SK-N-SH (cell line): ENCODE data around the gene ARHGAP6. TPM values are rescaled to one million over a fixed set of nuclear protein-coding genes. Genes with fewer than 3 reads are reported as not detected.

Experiments used
- CTCF ChIA-PET: fragments of 300-600, 350-600 bp; formaldehyde crosslinking; extraction: SDS; loops from one replicate; lab custom pipeline; 2021; lab: Yijun Ruan, JAX
- POLR2A ChIA-PET: fragments of 350-600 bp; sonication (Branson Sonifier 250); formaldehyde crosslinking; extraction: SDS; loops from one replicate; lab custom pipeline; 2020; ENCODE audit warnings: antibody characterized with exemption, inconsistent platforms; lab: Yijun Ruan, JAX
- DNase-seq: peaks from one replicate; pipeline ENCODE4 v3.0.0; 2012
- H2AFZ ChIP-seq: fragments of 200-600 bp; sonication (generic); 2 replicates; pipeline ENCODE4 v1.8.1; 2016; ENCODE audit warnings: antibody characterized with exemption, mild to moderate bottlenecking, low read depth
- H3F3A ChIP-seq: fragments of 200-600 bp; sonication (generic); replicated peaks from 2 replicates; pipeline ENCODE3; 2016; ENCODE audit warnings: antibody characterized with exemption, mild to moderate bottlenecking; ENCODE audit not compliant: insufficient read depth
- H3K27ac ChIP-seq, 2 experiments: fragments of 200-500 bp in 1 of 2; fragments of 200-600 bp in 1 of 2; sonication (Bioruptor generic) in 1 of 2; sonication (generic), shearing (Covaris generic) in 1 of 2; 2 replicates each; pipeline versions ENCODE4 v1.5.1 to v1.6.1; 2014 to 2016; ENCODE audit warnings: low read depth in 2 of 2, inconsistent platforms in 1 of 2, low read length in 1 of 2, mild to moderate bottlenecking in 1 of 2, mixed read lengths in 1 of 2
- H3K27me3 ChIP-seq: fragments of 200-600 bp; sonication (generic), shearing (Covaris generic); 2 replicates; pipeline ENCODE4 v1.6.1; 2016; ENCODE audit warnings: mixed run types; ENCODE audit not compliant: insufficient read depth
- H3K36me3 ChIP-seq, 2 experiments: fragments of 200-500 bp in 1 of 2; fragments of 200-600 bp in 1 of 2; sonication (Bioruptor generic) in 1 of 2; sonication (generic) in 1 of 2; replicated peaks in 1 of 2; 2 replicates each; pipeline versions ENCODE3 to v1.5.1; 2014 to 2016; ENCODE audit warnings: low read length in 1 of 2, mild to moderate bottlenecking in 1 of 2; ENCODE audit not compliant: insufficient read depth in 2 of 2, control insufficient read depth in 1 of 2
- H3K4me1 ChIP-seq, 2 experiments: fragments of 200-500 bp in 1 of 2; fragments of 200-600 bp in 1 of 2; sonication (Bioruptor generic) in 1 of 2; sonication (generic), shearing (Covaris generic) in 1 of 2; 2 replicates each; pipeline versions ENCODE4 v1.5.1 to v1.6.1; 2014 to 2016; ENCODE audit warnings: low read depth in 1 of 2, low read length in 1 of 2, mixed run types in 1 of 2; ENCODE audit not compliant: insufficient read depth in 2 of 2, control insufficient read depth in 1 of 2
- H3K4me2 ChIP-seq: fragments of 200-600 bp; sonication (generic), shearing (Covaris generic); 2 replicates; pipeline ENCODE4 v1.6.1; 2017; ENCODE audit warnings: mixed run types
- H3K4me3 ChIP-seq, 2 experiments: fragments of 200-500 bp in 1 of 2; fragments of 200-600 bp in 1 of 2; sonication (Bioruptor generic) in 1 of 2; sonication (generic), shearing (Covaris generic) in 1 of 2; 2 replicates each; pipeline versions ENCODE4 v1.5.1 to v1.8.1; 2014 to 2016; ENCODE audit warnings: low read depth in 2 of 2, inconsistent platforms in 1 of 2, low read length in 1 of 2, mild to moderate bottlenecking in 1 of 2, mixed read lengths in 1 of 2, moderate library complexity in 1 of 2
- H3K79me2 ChIP-seq: fragments of 200-600 bp; sonication (generic); 2 replicates; pipeline ENCODE4 v1.8.1; 2017; ENCODE audit warnings: mild to moderate bottlenecking; ENCODE audit not compliant: insufficient read depth
- H3K9ac ChIP-seq: fragments of 200-600 bp; sonication (generic); 2 replicates; pipeline ENCODE4 v1.6.1; 2017; ENCODE audit warnings: mixed run types
- H3K9me2 ChIP-seq: fragments of 200-600 bp; sonication (generic); 2 replicates; pipeline ENCODE4 v1.6.1; 2017; ENCODE audit warnings: mixed run types
- H3K9me3 ChIP-seq: fragments of 200-600 bp; sonication (generic); 2 replicates; pipeline ENCODE4 v1.6.1; 2017; ENCODE audit warnings: mixed run types, mild to moderate bottlenecking, moderate library complexity
- H4K20me1 ChIP-seq: fragments of 200-600 bp; sonication (generic); 2 replicates; pipeline ENCODE4 v1.6.1; 2017; ENCODE audit warnings: mild to moderate bottlenecking, mixed run types; ENCODE audit not compliant: insufficient read depth
- ELF1 ChIP-seq: IDR thresholded peaks from 2 replicates; pipeline ENCODE4 v1.4.0; 2012
- EP300 ChIP-seq, 2 experiments: IDR thresholded peaks; 2 replicates each; pipeline versions ENCODE4 v1.4.0 to v1.6.1; 2012; ENCODE audit warnings: borderline replicate concordance in 1 of 2, low read depth in 1 of 2, low read length in 1 of 2
- EZH2phosphoT487 ChIP-seq: fragments of 200-600 bp; sonication (generic); IDR thresholded peaks from 2 replicates; pipeline ENCODE4 v1.6.1; 2017; ENCODE audit warnings: low read depth, mixed run types, mild to moderate bottlenecking, antibody characterized with exemption, moderate library complexity, borderline replicate concordance
- FOXM1 ChIP-seq: IDR thresholded peaks from 2 replicates; pipeline ENCODE4 v1.4.0; 2012; ENCODE audit warnings: low read depth, mild to moderate bottlenecking
- GABPA ChIP-seq: IDR thresholded peaks from 2 replicates; pipeline ENCODE4 v1.4.0; 2012; ENCODE audit warnings: low read depth, mild to moderate bottlenecking
- GATA2 ChIP-seq: sonication (generic); formaldehyde crosslinking; IDR thresholded peaks from 2 replicates; pipeline ENCODE4 v1.5.0; 2020; ENCODE audit warnings: mild to moderate bottlenecking, missing genetic modification reagents
- IRF3 ChIP-seq: fragments of 150-350 bp; IDR thresholded peaks from 2 replicates; pipeline ENCODE4 v1.6.1; 2016; ENCODE audit warnings: mild to moderate bottlenecking, low read depth, low read length
- MEF2A ChIP-seq: IDR thresholded peaks from 2 replicates; pipeline ENCODE4 v1.4.0; 2012; ENCODE audit warnings: low read depth, borderline replicate concordance
- MXI1 ChIP-seq: IDR thresholded peaks from 2 replicates; pipeline ENCODE4 v1.6.1; 2012; ENCODE audit warnings: mild to moderate bottlenecking, low read depth, low read length, improper control_type of control experiment
- NFIC ChIP-seq: IDR thresholded peaks from 2 replicates; pipeline ENCODE4 v1.4.0; 2012; ENCODE audit warnings: borderline replicate concordance
- PBX3 ChIP-seq: IDR thresholded peaks from 2 replicates; pipeline ENCODE4; 2012
- POLR2AphosphoS5 ChIP-seq: IDR thresholded peaks from 2 replicates; pipeline ENCODE4 v1.6.1; 2012; ENCODE audit warnings: low read depth, low read length
- RXRA ChIP-seq: IDR thresholded peaks from 2 replicates; pipeline ENCODE4 v1.4.0; 2012; ENCODE audit warnings: low read depth, mild to moderate bottlenecking, borderline replicate concordance
- SIN3A ChIP-seq: IDR thresholded peaks from 2 replicates; pipeline ENCODE4 v1.6.1; 2012; ENCODE audit warnings: low read depth, mild to moderate bottlenecking, low read length, moderate library complexity, borderline replicate concordance
- TAF1 ChIP-seq: IDR thresholded peaks from 2 replicates; pipeline ENCODE4 v1.6.1; 2012; ENCODE audit warnings: low read depth, mild to moderate bottlenecking, low read length, moderate library complexity, borderline replicate concordance
- TCF12 ChIP-seq: IDR thresholded peaks from 2 replicates; pipeline ENCODE4 v1.4.0; 2012
- TEAD4 ChIP-seq: IDR thresholded peaks from 2 replicates; pipeline ENCODE4 v1.4.0; 2012; ENCODE audit warnings: mild to moderate bottlenecking, borderline replicate concordance; ENCODE audit not compliant: insufficient read depth
- YY1 ChIP-seq: IDR thresholded peaks from 2 replicates; pipeline ENCODE4 v1.4.0; 2012; ENCODE audit warnings: low read depth, mild to moderate bottlenecking
- ZBTB33 ChIP-seq: IDR thresholded peaks from 2 replicates; pipeline ENCODE4 v1.4.0; 2012; ENCODE audit warnings: low read depth, borderline replicate concordance
- WGBS: methylation state at CpG from one replicate; pipeline ENCODE4 v1.1.6; 2017; ENCODE audit warnings: low lambda C conversion rate; 5-methylcytosine and 5-hydroxymethylcytosine counted together
- polyA plus RNA-seq, 3 experiments: library from polyadenylated mRNA; depleted of rRNA; stranded (reverse); fragments of >200 nt; gene quantifications; 2 replicates each; pipeline ENCODE4 v1.2.3, GENCODE V29; 2012

ARHGAP6 gene
- polyA plus RNA-seq, 1 of the 3 experiments (the other 2 are of a cell fraction): 0.16 TPM

- H2AFZ ChIP-seq: no peak overlapping the region
- H3K9me2 ChIP-seq: no peaks in the 10 kb centered on the region
- no peaks in the 10 kb centered on the region for H3K9me3 ChIP-seq
- POLR2A ChIA-PET: no interaction called here
- H3K4me1 ChIP-seq: no peaks in the 10 kb centered on the region
- no peaks in the 10 kb centered on the region for H3K36me3 ChIP-seq
- no peak overlapping the region for H3K27ac ChIP-seq
- no peak overlapping the region for H3K4me2 ChIP-seq
- H3K27me3 ChIP-seq: no peaks in the 10 kb centered on the region
- H4K20me1 ChIP-seq: no peaks in the 10 kb centered on the region
- 30% methylated on average over 2 of the region's 2 CpGs for WGBS
- H3K9ac ChIP-seq: no peak overlapping the region
- no peaks in the 10 kb centered on the region for H3K79me2 ChIP-seq
- peaks cover 9% of the 10 kb centered on the region for H3F3A ChIP-seq
- no peak for TF ChIP-seq YY1
- TF ChIP-seq GATA2 (CRISPR knock-in tag): no peak
- TF ChIP-seq TEAD4: no peak
- no peak for TF ChIP-seq ELF1
- no peak for TF ChIP-seq POLR2AphosphoS5
- no peak for TF ChIP-seq ZBTB33
- no peak for TF ChIP-seq PBX3
- no peak for TF ChIP-seq IRF3
- no peak for TF ChIP-seq SIN3A
- CTCF ChIA-PET: no interaction called here
- no peak for DNase-seq
- H3K4me3 ChIP-seq: no peak overlapping the region
These were observed 193.3 kb downstream of the ARHGAP6 start for GRCh38 chrX:11472381-11472780.

- DNase-seq: no peak
- no peak for TF ChIP-seq RXRA
- peak in 1 of 2 experiments; percentile 27; a peak in 1 of 4 replicates for TF ChIP-seq EP300 (IDR thresholded peaks at IDR 0.05; ENCODE audit: borderline replicate concordance in 1 of 2, low read depth in 1 of 2, low read length in 1 of 2)
- no peak for TF ChIP-seq EZH2phosphoT487
- no peak for TF ChIP-seq TAF1
- no peak for TF ChIP-seq GATA2 (CRISPR knock-in tag)
- TF ChIP-seq TCF12: peak; percentile 24; the same call in 1 of the 2 replicates
- TF ChIP-seq PBX3: 0 out of 2 replicates have a peak, but pooled peaks have one; percentile 10
- TF ChIP-seq NFIC: peak; percentile 78
- TF ChIP-seq MXI1: no peak
- TF ChIP-seq MEF2A: no peak
- no peak for TF ChIP-seq FOXM1
- no peak for TF ChIP-seq GABPA
- TF ChIP-seq IRF3: no peak
- TF ChIP-seq, all 33 proteins: peak for 4
- H3K27ac ChIP-seq: peak overlapping the region in 1 of 2 experiments; percentile 59; a peak in 2 of 4 replicates
- H4K20me1 ChIP-seq: no peaks in the 10 kb centered on the region
- peak overlapping the region; percentile 27; the same call in 1 of the 2 replicates for H2AFZ ChIP-seq
- H3K9ac ChIP-seq: no peak overlapping the region; the same call in 1 of the 2 replicates
- ChIA-PET POLR2A (no interaction called here), CTCF (no interaction called here)
- no peaks in the 10 kb centered on the region for H3K9me3 ChIP-seq
- no peaks in the 10 kb centered on the region for H3K27me3 ChIP-seq
- no peak overlapping the region for H3K4me3 ChIP-seq
- 0% methylated on average over 1 of the region's 1 CpG for WGBS
- 0 out of 2 replicates have a peak overlapping the region, but pooled peaks have one; percentile 26 for H3K4me2 ChIP-seq
- no peaks in the 10 kb centered on the region for H3K36me3 ChIP-seq
- H3K4me1 ChIP-seq: no peaks in the 10 kb centered on the region
- no peaks in the 10 kb centered on the region for H3K79me2 ChIP-seq
- no peaks in the 10 kb centered on the region for H3K9me2 ChIP-seq
- H3F3A ChIP-seq: peaks cover 9% of the 10 kb centered on the region
These were observed 195.3 kb downstream of the ARHGAP6 start for GRCh38 chrX:11470250-11470974.
